ENCODE results near the gene BFSP1. TPM values are rescaled to one million over a fixed set of nuclear protein-coding genes. Genes with fewer than 3 reads are reported as not detected.
A peak's percentile ranks its signal among the peaks of the same experiment; 100 is the strongest.

The BFSP1 gene
- total and polyA plus RNA-seq, 2 experiments from 2014 or later, result 2.0 to 2.3 TPM

DNA sequence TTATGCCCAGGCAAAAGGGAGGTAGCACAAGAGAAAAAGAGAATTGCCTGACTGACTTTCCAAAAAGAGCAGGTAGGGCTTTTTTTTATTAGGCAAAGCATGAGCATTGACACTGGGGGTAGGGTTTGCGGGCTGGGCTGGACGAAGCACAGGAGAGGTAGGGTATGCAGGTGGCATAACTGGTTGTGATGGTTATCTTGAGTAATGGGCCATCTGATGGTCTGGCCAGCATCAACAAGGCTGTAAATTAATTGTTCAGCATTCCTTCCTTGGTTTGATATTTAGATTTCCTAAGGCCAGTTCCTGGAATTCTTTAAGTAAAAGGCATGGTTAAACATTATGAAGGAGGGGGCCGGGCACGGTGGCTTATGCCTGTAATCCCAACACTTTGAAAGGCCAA lies 13.9 kb upstream of the BFSP1 start:
- H3K9me3 ChIP-seq (ENCODE audit: low read depth), result no peaks in the 10 kb centered on the region
- no peaks in the 10 kb centered on the region for H4K20me1 ChIP-seq (ENCODE audit: insufficient read depth, poor library complexity, severe bottlenecking)
- H3K27ac ChIP-seq, result no peak overlapping the region
- H3K36me3 ChIP-seq (replicated peaks; ENCODE audit: insufficient read depth, low read depth), result no peaks in the 10 kb centered on the region
- H3K4me3 ChIP-seq, result no peak overlapping the region
- no peak overlapping the region for H3K4me2 ChIP-seq
- no peak overlapping the region for H2AFZ ChIP-seq
- no peaks in the 10 kb centered on the region for H3K9me2 ChIP-seq (replicated peaks; ENCODE audit: insufficient read depth)
- peaks cover 10% of the 10 kb centered on the region for H3K4me1 ChIP-seq (ENCODE audit: insufficient read depth)
- no peaks in the 10 kb centered on the region for H3K27me3 ChIP-seq
- 55% methylated on average over 4 of the region's 4 CpGs for WGBS (ENCODE audit: low lambda C conversion rate, missing lambda C conversion rate)
- no peak for DNase-seq (ENCODE audit: low spot score)
- no peaks in the 10 kb centered on the region for H3K79me2 ChIP-seq
- no peak for TF ChIP-seq EZH2phosphoT487 (IDR thresholded peaks at IDR 0.05; ENCODE audit: low read depth, severe bottlenecking, unreplicated experiment)
- TF ChIP-seq, protein P1, sequence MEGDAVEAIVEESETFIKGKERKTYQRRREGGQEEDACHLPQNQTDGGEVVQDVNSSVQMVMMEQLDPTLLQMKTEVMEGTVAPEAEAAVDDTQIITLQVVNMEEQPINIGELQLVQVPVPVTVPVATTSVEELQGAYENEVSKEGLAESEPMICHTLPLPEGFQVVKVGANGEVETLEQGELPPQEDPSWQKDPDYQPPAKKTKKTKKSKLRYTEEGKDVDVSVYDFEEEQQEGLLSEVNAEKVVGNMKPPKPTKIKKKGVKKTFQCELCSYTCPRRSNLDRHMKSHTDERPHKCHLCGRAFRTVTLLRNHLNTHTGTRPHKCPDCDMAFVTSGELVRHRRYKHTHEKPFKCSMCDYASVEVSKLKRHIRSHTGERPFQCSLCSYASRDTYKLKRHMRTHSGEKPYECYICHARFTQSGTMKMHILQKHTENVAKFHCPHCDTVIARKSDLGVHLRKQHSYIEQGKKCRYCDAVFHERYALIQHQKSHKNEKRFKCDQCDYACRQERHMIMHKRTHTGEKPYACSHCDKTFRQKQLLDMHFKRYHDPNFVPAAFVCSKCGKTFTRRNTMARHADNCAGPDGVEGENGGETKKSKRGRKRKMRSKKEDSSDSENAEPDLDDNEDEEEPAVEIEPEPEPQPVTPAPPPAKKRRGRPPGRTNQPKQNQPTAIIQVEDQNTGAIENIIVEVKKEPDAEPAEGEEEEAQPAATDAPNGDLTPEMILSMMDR (IDR thresholded peaks at IDR 0.05; ENCODE audit: poor library complexity), result no peak
- no peak for TF ChIP-seq EZH2 (IDR thresholded peaks at IDR 0.05; ENCODE audit: borderline replicate concordance)

DNA sequence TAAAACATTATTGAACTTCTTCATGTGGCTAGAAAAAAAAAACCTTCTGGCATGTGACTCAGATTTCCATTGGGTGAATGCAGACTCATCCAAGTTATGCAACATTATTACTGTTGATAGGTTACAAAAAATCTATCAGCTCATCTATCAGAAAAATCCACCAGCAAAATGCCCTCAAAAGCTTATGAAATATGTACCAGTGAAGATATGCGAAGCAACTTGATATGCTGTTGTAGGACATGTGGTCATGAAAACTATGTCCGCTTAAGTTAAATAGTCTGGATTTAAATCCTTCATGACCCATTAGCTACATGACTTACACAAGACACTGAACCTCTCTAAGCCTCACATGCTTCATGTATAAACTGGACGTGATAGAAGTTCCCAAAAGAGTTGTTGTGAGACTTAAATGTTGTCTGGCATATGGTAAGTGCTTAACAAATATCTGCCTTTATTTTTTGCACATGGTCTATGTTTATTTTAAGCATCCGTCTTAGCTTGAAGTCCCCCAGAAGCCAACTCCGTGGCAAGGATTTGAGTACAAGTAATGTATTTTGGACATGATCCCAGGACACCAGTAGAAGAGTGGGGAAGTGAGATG lies 12.5 kb upstream of the BFSP1 start:
- 57% methylated on average over 5 of the region's 5 CpGs for WGBS (ENCODE audit: low lambda C conversion rate, missing lambda C conversion rate)
- Histone ChIP-seq H3K4me2 (peak overlapping the region; percentile 14), H3K27ac (peak overlapping the region; percentile 76), H3K4me3 (no peak overlapping the region), H3K9me3 (ENCODE audit: low read depth) (no peaks in the 10 kb centered on the region), H3K4me1 (ENCODE audit: insufficient read depth) (peaks cover 10% of the 10 kb centered on the region), H2AFZ (no peak overlapping the region), H3K36me3 (replicated peaks; ENCODE audit: insufficient read depth, low read depth) (no peaks in the 10 kb centered on the region), H3K9me2 (replicated peaks; ENCODE audit: insufficient read depth) (no peaks in the 10 kb centered on the region), H3K27me3 (no peaks in the 10 kb centered on the region), H3K79me2 (no peaks in the 10 kb centered on the region), H4K20me1 (ENCODE audit: insufficient read depth, poor library complexity, severe bottlenecking) (no peaks in the 10 kb centered on the region)
- TF ChIP-seq, protein P1 (IDR thresholded peaks at IDR 0.05; ENCODE audit: poor library complexity), result no peak
- TF ChIP-seq EZH2 (IDR thresholded peaks at IDR 0.05; ENCODE audit: borderline replicate concordance) (no peak), EZH2phosphoT487 (IDR thresholded peaks at IDR 0.05; ENCODE audit: low read depth, severe bottlenecking, unreplicated experiment) (no peak)
- peak; percentile 39 for DNase-seq (ENCODE audit: low spot score)

DNA sequence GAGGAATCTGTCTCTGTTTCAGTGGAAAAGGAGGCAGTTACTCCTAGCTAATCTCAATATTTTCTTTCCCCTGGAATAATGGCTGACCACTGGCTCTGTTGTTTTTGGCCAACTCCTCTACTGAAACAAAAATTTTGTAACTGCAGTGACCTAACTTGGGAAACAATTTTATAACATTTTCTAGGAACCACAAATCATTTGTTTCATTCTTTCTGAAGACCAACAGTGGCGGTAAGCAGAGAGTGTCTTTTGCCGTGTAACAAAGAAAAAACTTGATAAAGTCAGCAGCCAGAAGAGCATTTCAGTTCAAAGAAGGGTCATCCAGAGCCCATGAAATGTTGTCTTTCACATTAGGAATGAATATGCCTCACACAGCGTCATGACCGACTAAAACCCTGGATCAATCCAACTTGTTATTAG lies 11.8 kb upstream of the BFSP1 start:
- DNase-seq (ENCODE audit: low spot score), result no peak
- TF ChIP-seq, protein P1 (IDR thresholded peaks at IDR 0.05; ENCODE audit: poor library complexity), result no peak
- TF ChIP-seq EZH2phosphoT487 (IDR thresholded peaks at IDR 0.05; ENCODE audit: low read depth, severe bottlenecking, unreplicated experiment), result no peak
- Histone ChIP-seq H3K27ac (peak overlapping the region; percentile 76), H2AFZ (no peak overlapping the region), H3K36me3 (replicated peaks; ENCODE audit: insufficient read depth, low read depth) (no peaks in the 10 kb centered on the region), H4K20me1 (ENCODE audit: insufficient read depth, poor library complexity, severe bottlenecking) (no peaks in the 10 kb centered on the region), H3K4me2 (peak overlapping the region; percentile 14), H3K4me3 (no peak overlapping the region), H3K9me2 (replicated peaks; ENCODE audit: insufficient read depth) (no peaks in the 10 kb centered on the region), H3K9me3 (ENCODE audit: low read depth) (no peaks in the 10 kb centered on the region), H3K4me1 (ENCODE audit: insufficient read depth) (peaks cover 10% of the 10 kb centered on the region), H3K27me3 (no peaks in the 10 kb centered on the region), H3K79me2 (no peaks in the 10 kb centered on the region)
- 66% methylated on average over 4 of the region's 4 CpGs for WGBS (ENCODE audit: low lambda C conversion rate, missing lambda C conversion rate)

All from hepatocyte (in vitro differentiated cells).